GM20000 (cell line): ENCODE measurements around the gene ARID4A.

Source experiments
- DNase-seq: peaks from one replicate; pipeline ENCODE4 v3.0.0; 2012; ENCODE audit warnings: low spot score
- CTCF ChIP-seq: IDR thresholded peaks from 2 replicates; pipeline ENCODE4 v1.5.1; 2012; ENCODE audit warnings: mild to moderate bottlenecking, control low read depth; ENCODE audit errors: extremely low read depth, missing control alignments

ARID4A gene

DNA sequence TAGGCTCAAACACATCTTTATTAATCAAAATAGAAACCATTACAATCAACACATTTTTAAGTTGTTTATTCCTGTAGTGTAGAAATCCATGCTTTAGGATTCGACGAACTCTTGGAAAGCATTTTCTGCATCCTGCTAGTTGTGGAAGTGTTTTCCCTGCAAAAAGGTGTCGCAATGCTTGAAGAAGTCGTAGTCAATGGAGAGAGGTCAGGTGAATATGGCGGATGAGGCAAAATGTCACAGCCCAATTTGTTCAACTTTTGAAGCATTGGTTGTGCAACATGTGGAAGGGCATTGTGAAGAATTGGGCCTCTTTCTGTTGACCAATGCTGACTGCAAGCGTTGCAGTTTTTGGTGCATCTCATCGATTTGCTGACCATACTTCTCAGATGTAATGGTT, 4.2 kb upstream of the ARID4A start:
- TF ChIP-seq CTCF, result no peak
- DNase-seq, result no peak

DNA sequence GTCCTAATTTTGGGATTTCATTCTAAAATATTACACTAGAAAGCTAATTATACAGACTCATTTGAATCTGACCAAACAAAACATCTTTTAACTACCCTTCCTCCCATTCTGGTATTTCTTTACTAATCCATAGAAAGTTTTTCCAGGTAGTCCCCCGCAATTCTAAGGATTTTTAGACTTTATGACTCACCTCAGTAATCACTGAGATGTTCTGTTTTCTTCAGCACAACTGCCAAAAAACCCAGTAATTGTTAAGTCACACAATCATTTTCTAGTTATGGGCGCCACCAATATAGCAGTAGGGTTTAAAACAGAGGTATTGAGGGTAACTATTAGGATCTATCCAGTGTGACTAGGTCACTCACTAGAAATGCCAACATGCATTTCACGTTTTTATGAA, 1.6 kb upstream of the ARID4A start:
- no peak for DNase-seq
- TF ChIP-seq CTCF, result no peak

DNA sequence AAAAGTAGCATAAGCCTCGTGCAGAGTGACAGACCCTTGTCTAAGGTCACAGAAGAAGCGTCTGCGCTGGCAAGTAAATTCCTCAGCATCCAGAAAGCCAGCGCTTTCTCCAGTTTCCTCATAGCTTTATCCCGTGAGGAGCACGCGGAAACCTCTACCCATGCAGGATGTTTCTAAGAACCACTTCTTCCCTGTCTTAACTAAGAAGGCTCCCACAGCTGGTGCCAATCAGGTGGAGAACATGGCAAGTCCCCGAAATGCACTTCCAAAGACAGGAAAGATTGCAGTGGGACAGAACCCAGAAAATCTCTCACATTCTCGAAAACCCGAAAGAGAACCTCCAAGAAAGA, 968 bp upstream of the ARID4A start:
- DNase-seq, result no peak
- TF ChIP-seq CTCF, result no peak

GRCh38 chr14:58297762-58298476, 436 bp upstream of the ARID4A start:
- peak; percentile 96 for DNase-seq
- TF ChIP-seq CTCF, result no peak

DNA sequence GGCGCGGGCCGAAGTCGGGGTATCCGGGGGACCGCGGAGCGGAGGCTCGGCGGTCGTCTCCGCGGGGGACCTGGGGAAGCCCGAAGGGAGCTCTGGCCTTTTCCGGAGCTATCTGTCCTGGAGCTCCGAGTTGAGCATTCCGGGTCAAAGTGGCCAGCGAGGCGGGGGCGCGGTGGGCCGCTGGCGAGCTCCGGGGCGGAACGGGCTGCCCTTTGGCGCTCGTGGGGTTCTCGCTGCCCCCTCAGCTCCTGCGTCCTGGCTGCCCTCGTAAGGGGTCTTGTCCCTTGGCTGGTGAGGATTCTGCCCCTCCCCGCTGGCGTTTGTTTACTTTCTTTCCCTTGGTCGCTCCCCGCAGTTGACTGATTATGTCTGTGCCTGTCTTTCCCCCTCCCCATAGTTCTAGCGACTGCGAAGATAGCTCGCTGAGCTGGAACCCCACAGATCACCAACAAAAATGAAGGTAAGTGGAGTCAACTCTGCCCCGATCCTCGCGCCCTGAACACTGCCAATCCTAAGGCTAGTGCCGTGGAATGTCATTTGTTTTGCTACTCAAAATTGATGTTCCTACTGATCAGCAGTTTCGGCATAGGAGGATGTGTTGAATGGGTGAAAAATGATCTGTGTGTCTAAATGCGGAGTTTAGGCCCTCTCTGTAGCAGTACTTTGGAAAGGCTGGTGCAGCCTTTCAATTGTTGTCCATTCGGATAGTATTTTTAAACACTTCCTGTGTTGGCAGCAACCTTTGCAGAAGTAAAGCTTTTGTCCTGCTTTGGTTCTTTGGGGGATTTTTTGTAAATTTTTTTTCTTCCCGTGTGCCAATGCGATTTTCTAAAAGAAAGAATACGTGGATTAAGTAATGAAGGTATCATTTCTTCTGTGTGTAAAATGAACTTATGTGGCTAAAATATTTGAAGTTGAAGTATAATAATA, 1.3 kb downstream of the ARID4A start:
- DNase-seq, result peak; percentile 17

GRCh38 chr14:58301416-58301815, 3.1 kb downstream of the ARID4A start:
- no peak for TF ChIP-seq CTCF

More for the DNA sequence above, 1.3 kb downstream of the ARID4A start:
- TF ChIP-seq CTCF, result no peak

DNA sequence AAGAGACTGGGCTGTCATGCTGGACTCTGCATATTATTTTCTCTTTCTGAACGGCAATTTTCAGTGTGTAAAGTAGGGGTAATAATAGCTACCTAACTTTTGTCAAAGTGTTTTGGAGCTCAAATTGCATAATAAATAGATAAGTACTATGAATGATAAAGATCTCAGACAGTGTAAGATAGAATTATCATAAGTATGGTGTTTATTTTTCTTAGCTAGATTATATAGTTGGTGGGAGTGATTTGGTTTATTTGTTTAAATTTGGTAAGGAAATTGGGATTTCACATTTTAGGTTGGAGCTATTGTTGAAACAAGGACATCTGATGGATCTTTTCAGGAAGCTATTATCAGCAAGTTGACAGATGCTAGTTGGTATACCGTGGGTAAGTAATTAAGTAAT, 7.4 kb downstream of the ARID4A start:
- TF ChIP-seq CTCF, result no peak
- DNase-seq, result no peak

More at GRCh38 chr14:58301416-58301815, 3.1 kb downstream of the ARID4A start:
- no peak for DNase-seq
